K562 (cell line): Measurements from ENCODE around the gene TMEM143. TPM values are rescaled to one million over a fixed set of nuclear protein-coding genes. Genes with fewer than 3 reads are reported as not detected.

Source experiments
- DIDO1 ChIP-seq: fragments of 450-650 bp; IDR thresholded peaks from 2 replicates; pipeline ENCODE4 v1.6.1; 2016; ENCODE audit warnings: low read depth, missing biosample characterization, missing genetic modification characterization
- E2F8 ChIP-seq: fragments of 450-650 bp; IDR thresholded peaks from 2 replicates; pipeline ENCODE4 v1.7.1; 2018; ENCODE audit warnings: mild to moderate bottlenecking, low read depth; ENCODE audit not compliant: partially characterized antibody
- FOXJ3 ChIP-seq: sonication (generic); formaldehyde crosslinking; IDR thresholded peaks from 2 replicates; pipeline ENCODE4 v1.4.0; 2020; ENCODE audit warnings: mild to moderate bottlenecking, missing genetic modification reagents
- GTF2A2 ChIP-seq: IDR thresholded peaks from 2 replicates; pipeline ENCODE4 v1.6.1; 2016; ENCODE audit warnings: mild to moderate bottlenecking, missing genetic modification characterization, missing compliant biosample characterization
- HIVEP1 ChIP-seq: fragments of 250-450 bp; sonication (Bioruptor Pico); IDR thresholded peaks from 2 replicates; pipeline ENCODE4 v1.4.0; 2020; ENCODE audit warnings: mild to moderate bottlenecking
- HNRNPUL1 ChIP-seq: fragments of 200-400 bp; formaldehyde crosslinking; IDR thresholded peaks from 2 replicates; pipeline ENCODE4 v1.6.1; 2017; ENCODE audit warnings: low read length
- KLF16 ChIP-seq: IDR thresholded peaks from 2 replicates; pipeline ENCODE4 v1.6.1; 2016; ENCODE audit warnings: antibody characterized with exemption
- L3MBTL2 ChIP-seq: fragments of 450-650 bp; IDR thresholded peaks from 2 replicates; pipeline ENCODE4 v1.6.1; 2016; ENCODE audit warnings: mild to moderate bottlenecking, moderate library complexity
- NFRKB ChIP-seq: fragments of 450-650 bp; IDR thresholded peaks from 2 replicates; pipeline ENCODE4 v1.6.1; 2016; ENCODE audit warnings: low read depth
- POLR3A ChIP-seq: IDR thresholded peaks from 2 replicates; pipeline ENCODE4 v1.6.1; 2011; ENCODE audit warnings: borderline replicate concordance, mild to moderate bottlenecking, moderate library complexity; ENCODE audit not compliant: insufficient read length, insufficient read depth; ENCODE audit errors: extremely low read depth
- RBM22 ChIP-seq: fragments of 200-400 bp; formaldehyde crosslinking; IDR thresholded peaks from 2 replicates; pipeline ENCODE4 v1.6.1; 2018; ENCODE audit warnings: low read length, low read depth; ENCODE audit not compliant: poor library complexity, severe bottlenecking
- SNRNP70 ChIP-seq: fragments of 200-400 bp; formaldehyde crosslinking; optimal IDR thresholded peaks from 2 replicates; pipeline ENCODE3; 2017; ENCODE audit warnings: low read depth, low read length
- ZBTB7A ChIP-seq: IDR thresholded peaks from 2 replicates; pipeline ENCODE4 v1.6.1; 2011; ENCODE audit warnings: low read depth, mild to moderate bottlenecking, low read length, moderate library complexity, borderline replicate concordance; ENCODE audit not compliant: control insufficient read depth
- ZNF253 ChIP-seq: fragments of 250-450 bp; sonication (Bioruptor Pico); conservative IDR thresholded peaks from 2 replicates; pipeline ENCODE4 v1.6.1; 2021; ENCODE audit warnings: mild to moderate bottlenecking
- ZNF407 ChIP-seq: fragments of 450-650 bp; IDR thresholded peaks from 2 replicates; pipeline ENCODE4 v1.6.1; 2016; ENCODE audit warnings: low read depth
- ZSCAN29 ChIP-seq: fragments of 450-650 bp; IDR thresholded peaks from 2 replicates; pipeline ENCODE4 v1.6.1; 2017
- polyA plus RNA-seq, 8 experiments: library from polyadenylated mRNA; depleted of rRNA in 4 of 8; stranded (reverse) in 5 of 8; unstranded in 3 of 8; fragments of >200 nt; fragmentation: Nextera tagmentation in 2 of 8; fragmentation: Illumina TruSeq in 1 of 8; extraction: Ambion mirVana in 2 of 8; extraction: Trizol in 1 of 8; gene quantifications; 2 replicates each; pipeline versions ENCODE4 v1.2.1 to v1.2.3, GENCODE V29; 2011 to 2014; ENCODE audit warnings: inconsistent platforms in 1 of 8, missing spikeins in 1 of 8
- total RNA-seq, 7 experiments: library from RNA; depleted of rRNA in 6 of 7; stranded (reverse); fragments of >200 nt in 6 of 7; fragmentation: Illumina TruSeq in 2 of 7; extraction: Trizol in 2 of 7; gene quantifications; 2 replicates each; pipeline versions ENCODE4 v1.2.1 to v1.2.3, GENCODE V29; 2011 to 2021; ENCODE audit warnings: low replicate concordance in 1 of 7

TMEM143 gene
- total and polyA plus RNA-seq, 9 of the 15 experiments (the other 6 are each of a cell fraction or from before 2014, with no cell fraction given) = 0.66 to 8.8 (median 4.3) TPM

DNA sequence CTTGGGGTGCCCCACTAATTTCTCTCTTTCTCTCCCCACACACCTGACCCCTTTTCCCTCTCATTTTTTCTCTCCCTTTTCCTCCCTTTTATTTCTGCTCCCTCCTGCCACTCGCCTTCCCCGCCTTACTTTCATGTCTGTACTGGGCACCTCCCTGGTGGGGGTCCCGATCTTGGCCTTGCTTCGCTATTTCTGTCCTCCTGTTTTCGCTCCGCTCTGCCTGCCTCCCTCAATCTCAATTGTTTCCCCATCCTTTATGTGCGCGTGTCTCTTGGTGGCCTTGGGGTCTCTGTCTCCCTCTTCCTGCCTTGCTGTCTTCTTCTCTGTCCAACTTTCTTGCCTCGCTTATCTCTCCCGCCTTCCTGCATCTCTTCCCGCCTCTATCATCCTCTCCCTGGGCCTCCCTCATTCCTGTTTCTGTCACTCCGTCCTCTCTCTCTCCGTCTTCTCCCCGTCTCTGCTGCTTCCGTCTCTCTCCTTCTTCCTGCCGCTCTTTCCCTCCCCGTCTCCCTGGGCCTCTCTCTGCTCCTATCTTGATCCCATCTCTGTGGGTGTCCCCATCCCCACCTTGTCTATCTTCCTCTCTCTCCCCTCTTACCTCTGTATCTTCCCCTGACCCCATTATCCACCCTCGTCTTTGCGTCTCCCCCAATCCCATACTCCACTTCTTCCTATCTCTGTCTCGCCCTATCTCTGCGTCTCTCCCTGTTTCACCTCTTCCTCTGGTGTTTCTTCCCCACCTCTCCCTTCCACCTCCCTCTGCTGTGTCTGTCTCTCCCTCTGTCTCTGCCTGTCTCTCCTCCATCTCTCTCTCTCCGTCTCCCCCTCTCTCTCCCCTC, 33.7 kb upstream of the TMEM143 start (continued):
- TF ChIP-seq ZNF253 (CRISPR knock-in tag) (no peak), FOXJ3 (CRISPR knock-in tag) (no peak), E2F8 (peak; percentile 36), RBM22 (no peak), L3MBTL2 (0 out of 2 replicates have a peak, but pooled peaks have one; percentile 21), GTF2A2 (no peak), NFRKB (peak; percentile 72; the same call in 1 of the 2 replicates), SNRNP70 (no peak), HIVEP1 (no peak), HNRNPUL1 (no peak), DIDO1 (tag) (peak; percentile 52; the same call in 1 of the 2 replicates), KLF16 (no peak), ZNF407 (peak; percentile 61; the same call in 1 of the 2 replicates), POLR3A (no peak), ZSCAN29 (no peak; the same call in 1 of the 2 replicates), ZBTB7A (peak; percentile 42; the same call in 1 of the 2 replicates)
